ENCODE measurements around the gene SLC17A5. TPM values are rescaled to one million over a fixed set of nuclear protein-coding genes. Genes with fewer than 3 reads are reported as not detected.
"Not testable (repeated sequence)": the region's sequence is repeated elsewhere in the genome, so short reads cannot be mapped to it uniquely, and the experiment has no call there.

SLC17A5 gene
- total RNA-seq, 1 experiment from 2014 or later, result 6.5 TPM

GRCh38 chr6:73566486-73566871 is 87.3 kb downstream of the SLC17A5 start:
- DNase-seq (ENCODE audit: low spot score), result not testable (repeated sequence)

DNA sequence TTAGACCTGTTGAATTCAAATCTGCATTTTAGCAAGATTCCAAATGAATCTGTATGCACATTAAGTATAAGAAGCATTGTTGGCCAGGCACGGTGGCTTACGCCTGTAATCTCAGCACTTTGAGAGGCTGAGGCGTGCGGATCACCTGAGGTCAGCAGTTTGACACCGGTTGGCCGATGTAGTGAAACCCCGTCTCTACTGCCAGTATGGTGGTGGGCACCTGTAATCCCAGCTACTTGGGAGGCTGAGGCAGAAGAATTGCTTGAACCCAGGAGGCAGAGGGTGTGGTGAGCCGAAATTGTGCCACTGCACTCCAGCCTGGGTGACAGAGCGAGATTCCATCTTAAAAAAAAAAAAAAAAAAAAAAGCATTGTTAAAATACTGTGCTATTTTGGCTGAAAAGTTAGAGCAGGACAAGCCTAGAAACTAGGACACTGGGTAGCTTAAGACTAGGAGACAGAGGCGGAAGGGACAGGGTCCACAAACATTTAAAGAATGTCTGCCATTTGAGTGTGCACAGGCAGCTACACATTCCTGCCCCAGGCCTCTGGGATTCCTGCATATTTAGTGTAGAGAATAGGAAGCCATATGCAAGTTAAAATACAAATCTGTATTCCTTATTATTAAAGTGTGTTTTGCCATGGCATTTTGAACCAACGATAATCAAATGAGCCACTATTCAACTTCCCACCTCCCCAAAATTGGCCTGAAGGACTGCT is 87.9 kb downstream of the SLC17A5 start:
- DNase-seq (ENCODE audit: low spot score), result no peak

DNA sequence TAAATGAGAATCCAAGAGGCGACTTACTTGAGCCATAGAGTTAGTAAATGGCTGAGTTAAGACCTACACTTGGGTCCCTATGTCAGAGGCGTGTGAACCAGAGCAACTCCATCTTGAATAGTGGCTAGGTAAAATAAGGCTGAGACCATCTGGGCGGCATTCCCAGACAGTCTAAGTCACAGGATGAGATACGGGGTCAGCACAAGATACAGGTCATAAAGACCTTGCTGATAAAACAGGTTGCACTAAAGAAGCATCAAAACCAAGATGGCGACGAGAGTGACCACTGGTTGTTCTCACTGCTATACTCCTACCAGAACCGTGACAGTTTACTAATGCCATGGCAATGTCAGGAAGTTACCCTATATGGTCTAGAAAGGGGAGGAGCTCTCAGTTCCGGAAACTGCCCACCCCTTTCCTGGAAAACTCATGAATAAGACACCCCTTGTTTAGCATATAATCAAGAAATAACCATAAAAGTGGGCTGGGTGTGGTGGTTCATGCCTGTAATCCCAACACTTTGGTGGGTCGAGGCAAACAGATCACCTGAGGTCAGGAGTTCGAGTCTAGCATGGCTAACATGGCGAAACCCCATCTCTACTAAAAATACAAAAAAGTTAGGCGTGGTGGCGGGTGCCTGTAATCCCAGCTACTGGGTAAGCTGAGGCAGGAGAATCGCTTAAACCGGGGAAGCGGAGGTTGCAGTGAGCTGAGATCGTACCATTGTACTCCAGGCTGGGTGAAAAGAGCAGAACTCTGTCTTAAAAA is 89.0 kb downstream of the SLC17A5 start:
- no peak for DNase-seq (ENCODE audit: low spot score)

DNA sequence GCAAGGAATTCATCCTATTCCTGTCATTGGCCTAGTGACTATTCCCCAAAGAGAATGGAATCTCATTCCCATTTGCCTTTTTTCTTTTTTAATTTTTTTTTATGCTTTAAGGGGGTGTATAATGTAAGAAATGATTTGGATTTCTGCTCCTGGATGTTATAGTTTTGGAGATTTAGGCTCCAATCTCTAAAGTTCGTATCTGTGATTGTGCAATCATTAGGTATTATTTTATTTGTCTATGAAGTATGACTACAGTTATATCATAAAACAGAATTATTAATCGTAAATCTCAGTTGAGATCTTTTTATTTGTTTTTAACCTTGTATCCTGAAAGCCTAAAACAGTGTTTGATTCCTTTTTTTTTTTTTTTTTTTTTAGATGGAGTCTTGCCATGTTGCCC is 91.2 kb downstream of the SLC17A5 start:
- DNase-seq (ENCODE audit: low spot score), result no peak

DNA sequence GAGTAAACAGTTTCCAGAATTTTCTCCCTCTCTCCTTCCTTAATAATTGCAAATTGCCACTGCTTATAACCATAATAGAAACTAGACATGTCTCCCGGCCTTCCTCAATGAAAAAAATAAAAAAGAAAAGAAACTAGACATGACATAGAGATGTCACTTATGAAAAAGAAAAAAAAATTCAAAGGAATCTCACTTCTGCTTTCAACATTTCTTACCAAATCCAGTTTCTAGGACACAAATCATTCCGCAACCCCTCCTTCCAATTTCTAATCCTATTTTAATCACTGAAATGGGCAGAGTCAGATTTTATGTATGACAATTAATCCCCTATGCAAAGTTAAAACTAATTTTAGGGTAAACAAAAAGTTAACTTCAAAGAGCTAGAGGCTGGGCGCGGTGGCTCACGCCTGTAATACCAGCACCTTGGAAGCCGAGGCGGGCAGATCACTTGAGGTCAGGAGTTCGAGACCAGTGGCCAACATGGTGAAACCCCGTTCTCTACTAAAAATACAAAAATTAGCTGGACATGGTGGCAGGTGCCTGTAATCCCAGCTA is 92.9 kb downstream of the SLC17A5 start:
- no peak for DNase-seq (ENCODE audit: low spot score)

GRCh38 chr6:73560182-73560732 is 93.5 kb downstream of the SLC17A5 start:
- DNase-seq (ENCODE audit: low spot score), result no peak

DNA sequence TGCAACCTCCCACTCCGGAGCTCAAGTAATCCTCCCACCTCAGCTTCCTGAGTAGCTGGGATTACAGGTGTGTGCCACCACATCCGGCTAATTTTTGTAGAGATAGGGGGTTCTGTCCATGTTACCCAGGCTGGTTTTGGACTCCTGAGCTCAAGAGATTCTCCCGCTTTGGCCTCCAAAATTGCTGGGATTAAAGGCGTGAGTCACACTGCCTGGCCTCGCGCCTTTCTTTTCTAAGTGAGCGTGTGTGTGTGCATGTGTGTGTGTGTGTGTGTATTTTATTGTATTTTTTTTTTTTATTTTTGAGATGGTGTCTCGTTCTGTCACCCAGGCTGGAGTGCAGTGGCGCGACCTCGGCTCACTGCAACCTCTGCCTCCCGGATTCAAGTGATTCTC is 94.4 kb downstream of the SLC17A5 start:
- DNase-seq (ENCODE audit: low spot score), result not testable (repeated sequence)

- DNase-seq (ENCODE audit: low spot score), result no peak
Measured at GRCh38 chr6:73558624-73559398, 95.0 kb downstream of the SLC17A5 start.

DNA sequence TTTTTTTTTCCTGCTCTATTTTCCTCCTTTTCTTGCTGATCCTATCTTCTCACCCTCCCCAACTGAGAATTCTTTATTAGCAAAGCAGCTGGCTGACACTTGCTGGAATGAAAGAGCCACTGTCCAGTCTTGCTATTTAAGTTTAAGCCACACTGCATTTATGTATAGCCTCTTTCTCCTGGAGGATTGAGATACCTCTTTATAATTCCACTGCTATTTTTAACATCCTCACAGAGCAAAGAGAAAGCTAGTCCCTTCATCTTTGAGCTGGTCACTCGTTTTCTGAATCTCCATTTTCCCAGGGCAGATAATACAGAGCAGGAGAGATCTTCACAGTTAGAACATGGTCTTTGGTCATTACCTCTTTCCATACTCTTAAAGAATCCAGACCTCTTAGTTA is 97.0 kb downstream of the SLC17A5 start:
- DNase-seq (ENCODE audit: low spot score), result no peak

- not testable (repeated sequence) for DNase-seq (ENCODE audit: low spot score)
Measured at GRCh38 chr6:73555380-73555949, 98.3 kb downstream of the SLC17A5 start.

GRCh38 chr6:73551115-73551514 is 102.7 kb downstream of the SLC17A5 start:
- DNase-seq (ENCODE audit: low spot score), result not testable (repeated sequence)

DNA sequence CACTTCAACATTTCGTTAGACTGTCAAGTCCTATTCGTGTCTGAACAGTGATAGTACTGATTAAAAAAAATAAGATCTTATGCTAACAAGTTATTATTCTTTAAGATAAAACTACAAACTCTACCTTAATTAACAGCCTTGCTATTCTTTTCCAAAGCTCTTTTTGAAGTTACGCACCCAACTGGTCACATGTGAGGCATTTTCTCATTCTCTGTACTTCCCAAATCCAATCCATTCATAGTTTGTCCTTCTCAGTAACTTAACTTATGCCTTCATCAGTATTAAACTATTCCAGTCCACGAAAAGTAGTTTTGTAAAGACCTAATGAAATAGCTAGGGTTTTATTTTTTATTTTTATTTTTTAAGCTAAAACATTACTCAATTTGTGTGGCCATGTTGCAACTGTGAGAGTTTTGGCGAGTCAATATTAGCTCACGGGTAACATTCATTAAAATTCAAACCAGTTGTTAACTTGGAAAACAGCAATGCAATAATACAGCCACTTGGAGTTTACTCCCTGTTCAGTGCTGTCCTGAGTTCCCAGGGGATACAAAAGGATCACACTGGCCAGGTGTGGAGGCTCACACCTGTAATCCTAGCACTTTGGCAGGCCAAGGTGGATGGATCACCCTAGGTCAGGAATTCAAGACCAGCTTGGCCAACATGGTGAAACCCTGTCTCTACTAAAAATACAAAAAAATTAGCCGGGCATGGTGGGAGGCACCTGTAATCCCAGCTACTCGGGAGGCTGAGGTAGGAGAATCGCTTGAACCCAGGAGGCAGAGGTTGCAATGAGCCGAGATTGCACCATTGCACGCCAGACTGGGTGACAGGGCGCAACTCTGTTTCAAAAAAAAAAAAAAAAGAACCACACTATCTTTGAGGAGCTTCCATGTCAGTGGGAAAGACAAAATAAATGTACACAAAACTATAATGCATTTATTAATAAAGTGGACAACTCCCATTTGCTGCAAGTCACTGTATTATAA is 105.0 kb downstream of the SLC17A5 start:
- DNase-seq (ENCODE audit: low spot score), result no peak

DNA sequence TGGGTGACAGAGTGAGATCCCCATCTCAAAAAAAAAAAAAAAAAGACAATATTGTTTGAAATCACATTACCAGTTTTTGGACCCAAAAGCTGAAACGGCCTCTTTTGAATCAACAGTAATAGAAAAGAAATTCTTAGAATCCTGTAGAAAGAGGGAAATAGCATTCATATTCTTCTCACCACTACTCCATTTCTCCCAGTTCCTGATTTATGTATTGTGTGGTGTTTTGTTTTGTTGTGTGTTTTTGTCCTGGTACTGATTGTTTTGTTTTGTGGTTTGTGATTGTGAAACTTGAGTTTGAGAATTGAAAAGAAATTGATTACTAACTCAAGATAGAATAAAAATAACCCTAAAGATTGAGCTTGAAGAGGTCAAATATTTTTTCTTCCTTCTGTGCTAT is 106.8 kb downstream of the SLC17A5 start:
- no peak for DNase-seq (ENCODE audit: low spot score)

Other genes starting within 250 kb of the SLC17A5 start
- not detected in 2 replicates for gene CGAS, start 201.7 kb downstream of the SLC17A5 start, total RNA-seq (2014; rRNA removed; shearing (Covaris generic))
- 17.0 and 17.4 TPM in 2 replicates for gene MTO1, start 192.3 kb downstream of the SLC17A5 start, total RNA-seq (2014; rRNA removed; shearing (Covaris generic))
- gene EEF1A1, start 133.0 kb downstream of the SLC17A5 start, total RNA-seq (2014; rRNA removed; shearing (Covaris generic)), result 10,897 and 11,774 TPM in 2 replicates
- gene CD109, start 42.2 kb upstream of the SLC17A5 start, total RNA-seq (2014; rRNA removed; shearing (Covaris generic)), result 16.8 and 22.9 TPM in 2 replicates